KG1 (cell line): ENCODE measurements around the gene RAMAC.
"Not testable (repeated sequence)": the region's sequence is repeated elsewhere in the genome, so short reads cannot be mapped to it uniquely, and the experiment has no call there.

Experiments
- DNase-seq: peaks from one replicate; lab custom pipeline; 2025; lab: John Stamatoyannopoulos, UW

RAMAC gene

GRCh38 chr15:83014205-83014653 is 28.2 kb downstream of the RAMAC start:
- DNase-seq, result no peak

- DNase-seq, result no peak
These were observed 29.4 kb downstream of the RAMAC start for GRCh38 chr15:83015361-83015760.

GRCh38 chr15:83016906-83017305 is 30.9 kb downstream of the RAMAC start:
- DNase-seq, result no peak

- no peak for DNase-seq
These were observed 32.4 kb downstream of the RAMAC start for GRCh38 chr15:83018436-83018835.

GRCh38 chr15:83030021-83030420 is 44.0 kb downstream of the RAMAC start:
- no peak for DNase-seq

- not testable (repeated sequence) for DNase-seq
These were observed 45.2 kb downstream of the RAMAC start for GRCh38 chr15:83031234-83031633.

DNA sequence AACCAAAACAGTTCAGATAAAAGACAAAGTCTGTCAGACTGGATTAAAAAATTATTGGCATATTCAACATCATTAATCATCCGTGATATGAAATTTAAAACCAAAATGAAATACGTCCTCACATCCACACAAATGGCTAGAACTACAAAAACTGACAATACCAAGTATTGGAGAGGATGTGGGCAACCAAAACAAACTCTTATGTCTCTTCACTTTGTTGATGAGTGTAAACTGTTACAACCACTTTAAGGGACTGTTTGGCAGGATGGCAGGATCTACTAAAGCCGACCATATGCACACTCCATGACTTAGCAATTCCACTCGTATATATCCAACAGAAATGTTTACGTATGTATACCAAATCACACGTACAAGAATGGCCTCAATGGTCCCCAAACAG is 50.2 kb downstream of the RAMAC start:
- no peak for DNase-seq

DNA sequence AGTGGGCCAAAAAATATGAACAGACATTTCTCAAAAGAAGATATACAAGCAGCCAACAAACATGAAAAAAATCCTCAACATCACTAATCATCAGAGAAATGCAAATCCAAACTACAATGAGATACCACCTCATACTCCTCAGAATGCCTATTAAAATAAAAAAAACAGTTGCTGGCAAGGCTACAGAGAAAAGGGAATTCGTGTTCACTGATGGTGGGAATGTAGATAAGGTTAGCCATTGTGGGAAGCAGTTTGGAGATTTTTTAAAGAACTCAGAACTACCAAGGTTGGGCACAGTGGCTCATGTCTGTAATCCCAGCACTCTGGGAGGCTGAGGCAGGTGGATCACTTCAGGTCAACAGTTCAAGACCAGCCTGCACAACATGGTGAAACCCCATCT is 53.2 kb downstream of the RAMAC start:
- DNase-seq, result no peak
